Thyroid gland (tissue), 4 donors: ENCODE data around the gene NQO1. TPM values are rescaled to one million over a fixed set of nuclear protein-coding genes. Genes with fewer than 3 reads are reported as not detected.

Source experiments
- DNase-seq, 2 donors: peaks; one replicate each; pipeline ENCODE4 v3.0.0-alpha.2; 2019
- H3K27ac ChIP-seq, 3 donors: fragments of 200-600 bp; sonication (generic); 1 replicate in 2 of 3; 2 replicates in 1 of 3; pipeline ENCODE4 v1.5.1; 2016 to 2019; ENCODE audit warnings: mild to moderate bottlenecking in 1 of 3, moderate library complexity in 1 of 3
- H3K27me3 ChIP-seq: fragments of 200-600 bp; sonication (generic); one replicate; pipeline ENCODE4 v1.5.1; 2019
- H3K36me3 ChIP-seq, 2 donors: fragments of 200-600 bp; sonication (generic); one replicate each; pipeline ENCODE4 v1.5.1; 2016 to 2019
- H3K4me1 ChIP-seq, 2 donors: fragments of 200-600 bp; sonication (generic); one replicate each; pipeline ENCODE4 v1.5.1; 2017 to 2019
- H3K4me3 ChIP-seq, 3 donors: fragments of 200-600 bp; sonication (generic); replicated peaks in 1 of 3; 1 replicate in 2 of 3; 2 replicates in 1 of 3; pipeline ENCODE4 v1.5.1; 2016; ENCODE audit warnings: mild to moderate bottlenecking in 1 of 3
- H3K9me3 ChIP-seq: fragments of 200-600 bp; sonication (generic); one replicate; pipeline ENCODE4 v1.5.1; 2017
- POLR2A ChIP-seq, 2 donors: fragments of 450-650 bp; IDR thresholded peaks; one replicate each; pipeline ENCODE4 v1.6.1; 2017; ENCODE audit warnings: antibody characterized with exemption in 2 of 2, mild to moderate bottlenecking in 2 of 2, moderate library complexity in 1 of 2
- WGBS, 2 donors: methylation state at CpG; one replicate each; pipeline ENCODE4 v1.1.5; 2017; 5-methylcytosine and 5-hydroxymethylcytosine counted together
- intact Hi-C: fragments of 100-400 bp; cut with DNase I; formaldehyde crosslinking; loops from one replicate; pipeline ENCODE4 v1.15.1; 2023
- total RNA-seq, 4 donors: library from RNA; depleted of rRNA; stranded (reverse); fragments of >200 nt; gene quantifications; one replicate each; pipeline ENCODE4 v1.2.3, GENCODE V29; 2016
- TF ChIP-seq, protein P1 (sequence below), 6 experiments: fragments of 200-600 bp in 3 of 6; fragments of 450-650 bp in 3 of 6; sonication (generic) in 3 of 6; IDR thresholded peaks; one replicate each; pipeline ENCODE4 v1.5.1; 2016 to 2019; ENCODE audit warnings: antibody characterized with exemption in 6 of 6, mild to moderate bottlenecking in 2 of 6, inconsistent platforms in 1 of 6, moderate library complexity in 1 of 6

Gene NQO1
- total RNA-seq, 4 donors from 2014 or later, result 321 to 1,811 (median 577) TPM

DNA sequence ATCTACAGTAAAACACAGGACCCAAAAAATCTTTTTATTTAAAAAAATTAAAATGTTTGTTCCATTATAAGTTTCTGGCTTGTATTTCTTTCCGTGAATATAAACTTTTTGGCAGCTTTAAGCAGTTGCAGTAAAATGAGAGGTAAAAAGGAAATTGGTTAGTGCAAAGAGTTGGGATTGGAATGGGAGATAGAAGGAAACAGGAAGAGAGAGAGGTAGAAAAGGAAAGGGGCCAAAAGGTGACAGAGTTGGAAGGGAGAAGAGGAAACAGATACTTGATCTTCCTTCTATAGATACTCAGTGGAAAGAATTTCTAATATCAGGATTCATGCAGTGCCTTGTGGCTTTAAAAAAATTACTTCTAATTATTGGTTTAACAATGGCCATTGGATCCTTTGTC, 63.5 kb downstream of the NQO1 start:
- Histone ChIP-seq H3K36me3 (peaks cover 15 to 22% of the 10 kb centered on the region in 2 donors), H3K4me3 (no peak overlapping the region), H3K9me3 (no peaks in the 10 kb centered on the region), H3K4me1 (no peaks in the 10 kb centered on the region), H3K27ac (peak overlapping the region in 1 of 3 donors; percentile 7), H3K27me3 (no peaks in the 10 kb centered on the region)
- TF ChIP-seq, protein P1, sequence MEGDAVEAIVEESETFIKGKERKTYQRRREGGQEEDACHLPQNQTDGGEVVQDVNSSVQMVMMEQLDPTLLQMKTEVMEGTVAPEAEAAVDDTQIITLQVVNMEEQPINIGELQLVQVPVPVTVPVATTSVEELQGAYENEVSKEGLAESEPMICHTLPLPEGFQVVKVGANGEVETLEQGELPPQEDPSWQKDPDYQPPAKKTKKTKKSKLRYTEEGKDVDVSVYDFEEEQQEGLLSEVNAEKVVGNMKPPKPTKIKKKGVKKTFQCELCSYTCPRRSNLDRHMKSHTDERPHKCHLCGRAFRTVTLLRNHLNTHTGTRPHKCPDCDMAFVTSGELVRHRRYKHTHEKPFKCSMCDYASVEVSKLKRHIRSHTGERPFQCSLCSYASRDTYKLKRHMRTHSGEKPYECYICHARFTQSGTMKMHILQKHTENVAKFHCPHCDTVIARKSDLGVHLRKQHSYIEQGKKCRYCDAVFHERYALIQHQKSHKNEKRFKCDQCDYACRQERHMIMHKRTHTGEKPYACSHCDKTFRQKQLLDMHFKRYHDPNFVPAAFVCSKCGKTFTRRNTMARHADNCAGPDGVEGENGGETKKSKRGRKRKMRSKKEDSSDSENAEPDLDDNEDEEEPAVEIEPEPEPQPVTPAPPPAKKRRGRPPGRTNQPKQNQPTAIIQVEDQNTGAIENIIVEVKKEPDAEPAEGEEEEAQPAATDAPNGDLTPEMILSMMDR (IDR thresholded peaks at IDR 0.05), result no peak
- TF ChIP-seq POLR2A (IDR thresholded peaks at IDR 0.05), result no peak
- intact Hi-C loops, result no loop called here
- DNase-seq, result no peak
- WGBS, 2 donors, result 76 to 79% methylated on average over 1 of the region's 1 CpG

DNA sequence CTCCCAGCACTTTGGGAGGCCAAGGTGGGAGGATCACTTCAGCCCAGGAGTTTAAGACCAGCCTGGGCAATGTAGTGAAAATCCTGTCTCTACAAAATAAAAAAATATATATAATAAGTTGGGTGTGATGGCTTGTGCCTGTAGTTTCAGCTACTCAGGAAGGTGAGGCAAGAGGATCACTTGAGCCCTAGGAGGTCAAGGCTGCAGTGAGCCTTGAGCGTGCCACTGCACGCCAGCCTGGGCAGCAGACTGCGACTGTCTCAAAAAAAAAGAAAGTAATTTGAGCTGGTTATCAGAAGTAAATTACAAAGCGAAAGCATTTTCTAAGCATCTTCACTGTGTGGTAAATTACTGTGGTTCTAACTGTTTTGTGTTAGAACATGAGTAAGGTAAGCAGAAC, 66.2 kb downstream of the NQO1 start:
- no peaks in the 10 kb centered on the region for H3K27me3 ChIP-seq
- no peak for TF ChIP-seq POLR2A (IDR thresholded peaks at IDR 0.05)
- TF ChIP-seq, protein P1 (IDR thresholded peaks at IDR 0.05), result no peak
- H3K9me3 ChIP-seq, result no peaks in the 10 kb centered on the region
- intact Hi-C loops, result no loop called here
- H3K27ac ChIP-seq, result no peak overlapping the region
- H3K4me3 ChIP-seq, result no peak overlapping the region
- 77 to 87% methylated on average over 4 of the region's 4 CpGs for WGBS, 2 donors
- H3K36me3 ChIP-seq, result peaks cover 34 to 44% of the 10 kb centered on the region in 2 donors
- H3K4me1 ChIP-seq, result no peaks in the 10 kb centered on the region
- peak in 1 of 2 donors; percentile 43 for DNase-seq

Other genes with a start within 250 kb of the NQO1 start
- gene NFAT5, start 160.6 kb downstream of the NQO1 start, total RNA-seq, result 100 to 1,000 TPM in 2 of 4 donors, 10 to 100 TPM in 2; 76.1 to 122 (median 102) TPM
- 10 to 100 TPM; 37.4 to 51.2 (median 43.1) TPM for gene NOB1, start 28.4 kb upstream of the NQO1 start, total RNA-seq
- gene WWP2, start 35.8 kb upstream of the NQO1 start, total RNA-seq, result 10 to 100 TPM; 35.9 to 72.1 (median 47.7) TPM
- 1 to 10 TPM in 2 of 4 donors, under 1 TPM in 2; 0.67 to 1.8 (median 1.3) TPM for gene CLEC18A, start 224.8 kb upstream of the NQO1 start, total RNA-seq